GM18861 (cell line): ENCODE results near the gene PTH1R.
"Not testable (repeated sequence)": the region's sequence is repeated elsewhere in the genome, so short reads cannot be mapped to it uniquely, and the experiment has no call there.

Experiments
- ATAC-seq: cut with Tn5 transposase; IDR thresholded peaks from one replicate; pipeline ENCODE4 v1.9.1; 2021; ENCODE audit not compliant: unreplicated experiment

The PTH1R gene

DNA sequence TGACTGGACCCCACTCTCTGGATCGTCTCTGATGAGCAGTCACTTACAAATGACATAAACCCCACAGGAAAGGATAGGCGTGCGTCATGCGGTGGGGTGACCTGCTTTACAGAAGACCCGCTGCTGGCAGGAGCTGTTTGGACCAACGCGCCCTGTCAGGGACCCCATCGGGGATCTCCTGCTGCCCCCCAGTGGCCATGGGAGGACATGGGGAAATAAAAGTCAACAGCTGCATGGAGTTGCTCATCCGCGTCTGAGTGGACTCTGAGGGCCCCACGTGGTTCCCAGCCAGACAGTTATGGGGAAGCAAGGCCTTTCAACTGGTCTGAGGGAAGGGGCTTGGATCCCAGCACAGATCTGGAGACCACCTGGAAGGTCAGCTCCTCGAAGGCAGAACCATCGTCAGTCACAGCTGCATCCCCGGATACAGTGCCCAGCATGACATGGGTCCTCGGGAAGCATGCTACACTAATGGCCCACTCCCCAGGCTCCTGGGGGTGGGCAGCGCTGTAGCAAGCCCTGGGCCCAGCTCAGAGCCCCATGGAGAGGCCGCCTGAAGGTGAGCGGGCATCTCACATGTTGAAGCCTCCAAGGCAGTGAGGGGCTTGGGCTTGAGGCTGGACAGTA is 32.1 kb downstream of the PTH1R start:
- no peak for ATAC-seq

DNA sequence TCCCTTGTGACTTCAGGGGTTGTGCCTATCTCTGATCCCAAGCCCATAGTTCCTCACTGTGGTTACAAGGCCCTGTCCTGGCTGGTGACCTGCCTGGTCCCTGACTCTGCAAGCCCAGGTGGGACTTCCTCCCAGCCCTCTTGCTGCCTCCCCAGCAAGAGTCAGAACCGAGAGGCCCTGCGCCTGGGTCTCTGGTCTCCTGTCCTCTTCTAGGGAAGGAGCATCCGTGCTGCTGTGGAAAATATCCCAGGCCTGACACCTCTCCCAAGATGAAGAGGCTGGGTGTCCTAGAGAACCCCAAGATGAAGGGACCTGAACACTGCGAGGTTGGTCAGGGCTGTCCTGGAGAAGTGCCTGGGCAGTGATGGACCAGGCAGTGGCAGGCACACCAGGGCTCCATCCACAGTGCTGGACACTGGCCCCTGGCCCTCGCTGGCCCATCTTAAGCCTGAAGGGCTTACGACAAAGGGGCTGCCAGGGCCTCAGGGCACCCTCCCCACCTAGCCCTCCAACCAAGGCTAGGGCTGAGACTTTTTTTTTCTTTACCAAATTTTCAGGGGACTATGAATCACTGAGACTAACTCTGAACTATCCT is 32.7 kb downstream of the PTH1R start:
- no peak for ATAC-seq

DNA sequence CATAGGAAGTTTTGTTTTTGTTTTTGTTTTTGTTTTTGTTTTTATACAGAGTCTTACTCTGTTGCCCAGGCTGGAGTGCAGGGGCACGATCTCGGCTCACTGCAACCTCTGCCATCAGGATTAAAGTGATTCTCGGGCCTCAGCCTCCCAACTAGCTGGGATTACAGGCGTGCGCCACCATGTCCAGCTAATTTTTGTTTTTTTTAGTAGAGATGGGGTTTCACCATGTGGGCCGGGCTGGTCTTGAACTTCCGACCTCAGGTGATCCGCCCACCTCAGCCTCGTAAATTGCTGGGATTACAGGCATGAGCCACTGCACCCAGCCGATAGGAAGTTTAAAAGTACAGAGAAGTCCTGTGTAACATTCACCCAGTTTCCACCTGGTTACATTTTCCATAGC is 33.4 kb downstream of the PTH1R start:
- not testable (repeated sequence) for ATAC-seq

DNA sequence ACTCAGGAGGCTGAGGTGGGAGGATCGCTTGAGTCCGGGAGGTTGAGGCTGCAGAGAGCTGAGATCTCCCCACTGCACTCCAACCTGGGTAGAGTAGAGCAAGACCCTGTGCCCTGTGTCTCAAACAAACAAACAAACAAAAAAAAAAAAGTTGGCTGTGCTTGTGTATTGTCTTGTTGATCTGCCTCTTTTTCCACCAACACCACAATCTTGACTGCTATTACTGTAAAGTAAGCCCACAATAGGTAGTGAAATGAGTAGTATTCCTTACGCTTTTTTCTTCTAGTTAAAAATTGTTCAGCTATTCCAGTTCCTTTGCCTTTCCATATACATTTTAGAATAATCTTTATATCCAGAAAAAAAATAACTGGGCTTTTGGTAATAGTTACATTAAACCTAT is 35.5 kb downstream of the PTH1R start:
- ATAC-seq: no peak

DNA sequence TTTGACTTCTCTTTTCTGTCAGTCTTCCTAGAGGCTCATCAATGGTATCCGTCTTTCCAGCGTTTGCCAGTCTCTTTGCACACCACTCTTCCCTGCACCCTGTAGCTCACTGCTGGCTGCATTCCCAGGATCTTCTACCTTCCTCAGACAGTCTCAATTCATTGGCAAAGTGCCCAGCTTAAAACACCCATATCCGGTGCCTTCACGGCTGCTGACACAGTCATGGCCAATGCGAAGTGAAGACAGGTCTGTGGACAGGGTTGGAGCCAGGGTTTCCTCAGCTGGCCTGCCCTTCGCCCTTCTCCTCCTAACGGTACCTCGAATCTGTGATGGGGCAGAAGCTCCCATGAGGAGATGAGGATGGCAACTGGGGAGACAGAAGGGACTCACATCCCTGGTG is 36.1 kb downstream of the PTH1R start:
- ATAC-seq: no peak

DNA sequence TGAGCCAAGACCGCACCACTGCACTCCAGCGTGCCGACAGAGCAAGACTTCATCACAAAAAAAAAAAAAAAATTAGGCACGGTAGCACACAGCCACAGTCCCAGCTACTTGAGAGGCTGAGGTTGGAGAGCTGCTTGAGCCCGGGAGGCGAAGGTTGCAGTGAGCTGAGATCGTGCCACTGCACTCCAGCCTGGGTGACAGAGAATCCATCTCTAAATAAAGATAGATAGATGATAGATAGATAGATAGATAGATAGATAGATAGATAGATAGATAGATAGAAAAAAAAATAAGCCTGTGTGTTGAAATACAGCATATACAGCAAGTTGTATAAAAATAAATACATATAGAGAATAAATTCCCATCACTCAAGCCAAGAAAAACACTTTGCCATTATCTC is 37.3 kb downstream of the PTH1R start:
- ATAC-seq: no peak

DNA sequence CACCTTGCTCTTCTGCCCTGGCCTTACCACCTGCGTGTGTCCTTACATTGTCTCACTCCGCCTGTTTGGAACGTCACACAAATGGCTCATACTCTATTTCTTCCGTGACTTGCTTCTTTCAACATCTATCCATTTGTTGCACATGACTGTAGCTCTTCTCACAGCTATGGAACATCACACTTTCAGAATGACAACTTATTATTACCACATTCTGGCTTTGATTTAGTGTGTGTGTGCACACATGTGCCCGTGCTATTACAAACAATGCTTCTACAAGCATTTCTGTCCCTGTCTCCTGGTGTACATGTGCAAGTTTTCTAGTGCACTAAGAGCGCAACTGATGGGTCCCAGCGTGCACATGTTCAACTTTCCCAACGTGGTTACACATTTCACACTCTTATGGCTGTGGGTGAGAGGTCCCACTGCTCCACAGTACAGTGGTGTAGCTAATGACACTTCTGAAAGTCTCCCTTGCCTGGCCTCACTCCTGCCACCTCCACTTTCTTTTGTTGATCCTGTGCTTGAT is 37.8 kb downstream of the PTH1R start:
- ATAC-seq: no peak

DNA sequence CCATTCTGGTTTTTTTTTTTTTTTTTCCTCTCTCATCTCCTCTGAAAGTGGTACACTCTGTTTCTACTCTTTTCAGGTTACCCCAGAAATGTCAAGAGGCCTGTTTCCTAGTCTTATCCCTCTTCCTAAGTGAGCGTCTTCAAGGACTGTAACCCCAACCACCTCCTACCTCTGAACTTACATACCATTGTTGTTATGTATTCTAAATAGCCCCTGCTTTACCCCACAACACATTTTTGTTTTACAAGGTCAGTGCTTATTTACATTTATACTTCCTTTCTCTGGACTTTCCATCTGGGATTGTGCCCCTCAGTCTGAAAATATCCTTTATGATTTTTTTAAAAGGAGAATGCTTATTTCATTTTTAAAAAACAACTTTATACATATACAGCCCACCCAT is 38.8 kb downstream of the PTH1R start:
- ATAC-seq: no peak

DNA sequence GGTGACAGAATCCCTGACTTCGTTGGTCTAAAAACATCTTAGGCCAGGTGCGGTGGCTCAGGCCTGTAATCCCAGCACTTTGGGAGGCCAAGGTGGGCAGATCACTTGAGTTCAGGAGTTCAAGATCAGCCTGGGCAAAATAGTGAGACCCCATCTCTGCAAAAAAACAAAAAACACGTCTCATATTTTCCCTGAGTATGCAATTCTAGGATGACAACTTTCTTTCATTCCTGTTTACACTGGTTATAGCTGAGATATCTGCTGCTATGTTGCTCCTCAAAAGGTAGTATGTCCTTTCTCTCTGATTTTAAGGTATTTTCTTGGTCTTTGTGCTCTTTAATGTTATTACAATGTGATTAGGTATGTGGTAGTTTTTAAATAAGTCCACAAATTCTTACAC is 39.3 kb downstream of the PTH1R start:
- no peak for ATAC-seq

DNA sequence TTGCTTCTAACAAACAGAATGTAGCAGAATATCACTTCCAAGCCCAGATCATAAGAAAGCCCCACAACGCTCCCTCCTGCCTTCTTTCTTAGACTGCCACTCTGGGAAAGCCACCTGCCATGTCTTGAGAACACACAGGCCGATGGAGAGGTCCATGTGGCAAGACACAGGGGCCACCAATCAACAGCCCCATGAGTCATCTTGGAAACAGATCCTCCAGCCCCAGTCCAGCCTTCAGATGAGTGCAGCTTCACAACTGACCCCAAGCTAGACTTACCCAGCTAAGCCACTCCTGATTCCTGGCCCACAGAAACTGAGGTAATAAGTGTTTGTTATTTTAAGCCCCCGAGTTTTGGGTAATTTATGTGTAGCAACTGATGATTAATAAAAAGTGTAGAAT is 39.7 kb downstream of the PTH1R start:
- ATAC-seq: no peak

DNA sequence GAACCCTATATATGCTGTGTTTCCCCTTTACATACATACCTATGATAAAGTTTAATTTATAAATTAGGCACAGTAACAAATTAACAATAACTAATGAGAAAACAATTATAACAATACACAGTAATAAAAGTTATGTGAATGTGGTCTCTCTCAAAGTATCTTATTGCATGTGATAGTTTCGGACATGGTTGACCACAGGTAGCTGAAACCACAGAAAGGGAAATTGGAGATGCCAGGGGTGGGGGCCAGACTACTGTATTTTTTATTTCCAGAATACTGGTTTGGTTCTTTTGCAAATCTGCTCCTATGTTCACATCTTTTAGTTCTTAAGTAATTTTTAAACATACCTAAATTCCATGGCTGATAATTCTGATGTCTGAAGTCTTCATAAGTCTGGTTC is 40.7 kb downstream of the PTH1R start:
- no peak for ATAC-seq

DNA sequence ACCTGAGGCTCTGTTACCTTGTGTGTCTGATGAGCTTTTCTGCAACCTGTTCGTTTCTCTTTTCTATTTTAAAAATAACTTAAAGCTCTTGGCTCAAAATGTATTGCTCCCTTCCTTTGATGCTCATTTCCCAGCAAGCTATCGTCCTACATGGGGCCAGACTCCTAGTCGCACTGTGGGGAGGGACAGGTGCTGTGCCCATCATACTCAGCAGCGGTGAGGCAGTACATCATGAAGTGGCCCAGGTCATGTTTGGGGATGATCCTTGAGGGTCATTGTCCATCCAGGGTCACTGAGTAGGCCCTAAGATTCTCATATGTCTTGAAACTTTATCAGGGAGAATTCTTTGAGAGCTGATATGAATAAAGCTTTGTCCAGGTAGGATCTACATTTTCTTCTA is 41.1 kb downstream of the PTH1R start:
- ATAC-seq: no peak

DNA sequence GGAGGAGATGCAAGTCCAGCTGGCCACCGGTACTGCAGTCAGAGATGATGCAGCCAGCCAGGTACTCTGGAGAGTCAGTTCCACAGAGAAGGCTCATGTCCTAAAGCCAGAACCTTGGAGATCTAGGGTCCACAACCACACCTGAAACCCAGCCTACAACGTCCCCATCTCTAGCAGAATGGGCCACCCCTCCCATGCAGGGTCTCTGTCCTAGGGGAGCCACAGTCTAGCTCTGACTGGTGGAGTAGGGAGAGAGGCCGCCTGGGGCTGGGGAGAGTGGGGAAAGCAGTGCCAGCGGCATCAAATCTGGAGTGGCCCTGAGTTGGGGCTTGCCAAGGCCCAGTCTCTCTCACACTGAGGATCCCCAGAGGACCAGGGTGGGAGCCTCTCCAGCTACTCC is 43.5 kb downstream of the PTH1R start:
- no peak for ATAC-seq

DNA sequence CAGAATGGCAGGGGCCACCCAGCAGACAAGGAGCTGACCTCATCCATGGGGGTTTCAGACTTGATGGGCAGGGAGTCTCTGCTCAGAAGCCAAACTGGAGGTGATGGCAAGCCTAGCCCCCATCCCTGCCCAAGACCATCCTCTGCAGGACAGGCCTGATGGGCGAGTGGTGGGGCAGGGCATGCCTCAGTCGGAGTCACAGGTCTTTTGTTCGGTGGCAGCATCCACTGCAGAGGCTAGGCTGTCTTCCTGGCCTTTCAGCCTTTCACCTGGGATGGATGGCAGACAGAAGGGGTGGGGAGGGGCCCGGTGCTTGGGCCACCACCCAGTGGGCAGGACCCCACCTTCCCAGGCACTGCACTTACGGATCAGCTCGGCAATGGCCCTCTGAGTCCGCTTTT is 44.4 kb downstream of the PTH1R start:
- no peak for ATAC-seq

DNA sequence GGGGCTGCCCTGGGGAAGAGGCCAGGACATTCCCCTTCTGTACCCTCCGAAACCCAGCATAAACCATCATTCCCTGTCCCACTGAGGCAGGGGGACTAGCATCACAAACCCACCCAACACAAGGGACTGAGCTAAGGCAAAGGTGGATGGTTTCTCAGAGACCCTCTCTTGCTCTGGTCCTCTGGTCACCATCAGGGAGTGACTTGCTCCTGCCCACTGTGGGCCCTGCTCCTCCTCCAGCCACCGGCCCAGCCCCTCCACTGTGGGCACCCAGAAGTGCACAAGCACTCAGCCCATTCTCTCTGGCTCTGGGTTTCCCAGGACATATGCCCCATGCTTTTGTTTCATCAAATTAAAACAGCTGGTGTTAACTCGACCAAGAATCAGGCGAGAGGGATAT is 44.9 kb downstream of the PTH1R start:
- no peak for ATAC-seq

DNA sequence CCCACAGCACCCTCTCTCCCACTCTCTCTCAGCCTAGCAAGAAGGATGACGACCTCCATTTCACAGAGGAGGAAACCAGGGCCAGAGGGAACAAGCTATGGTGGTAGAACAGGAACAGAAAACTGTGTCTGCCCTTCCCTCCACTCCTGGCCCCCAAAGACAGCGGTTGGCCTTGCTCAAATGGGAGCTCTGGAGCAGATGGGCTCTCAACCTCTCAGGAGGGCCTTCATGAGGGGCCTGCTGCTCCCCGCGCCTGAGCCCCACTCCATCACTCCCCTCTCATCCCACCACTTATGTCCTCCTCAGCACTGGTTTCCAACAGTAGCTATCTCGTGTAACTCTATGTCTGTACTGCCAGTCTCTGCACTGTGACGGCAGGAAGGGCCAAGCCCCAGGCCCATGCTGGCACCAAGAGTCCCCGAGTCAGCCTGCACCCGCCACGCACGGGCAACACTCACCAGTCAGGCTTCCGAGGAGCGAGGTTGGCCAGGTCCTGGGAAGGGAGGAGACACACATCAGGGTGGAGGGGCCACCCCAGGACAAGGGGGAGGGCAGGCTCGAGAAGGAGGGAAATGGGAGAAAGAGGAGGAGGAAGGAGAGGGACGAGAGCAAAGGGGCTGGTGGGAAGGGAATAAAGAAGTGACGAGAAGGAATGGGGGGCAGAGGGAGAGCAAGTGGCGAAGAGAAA is 45.5 kb downstream of the PTH1R start:
- no peak for ATAC-seq

DNA sequence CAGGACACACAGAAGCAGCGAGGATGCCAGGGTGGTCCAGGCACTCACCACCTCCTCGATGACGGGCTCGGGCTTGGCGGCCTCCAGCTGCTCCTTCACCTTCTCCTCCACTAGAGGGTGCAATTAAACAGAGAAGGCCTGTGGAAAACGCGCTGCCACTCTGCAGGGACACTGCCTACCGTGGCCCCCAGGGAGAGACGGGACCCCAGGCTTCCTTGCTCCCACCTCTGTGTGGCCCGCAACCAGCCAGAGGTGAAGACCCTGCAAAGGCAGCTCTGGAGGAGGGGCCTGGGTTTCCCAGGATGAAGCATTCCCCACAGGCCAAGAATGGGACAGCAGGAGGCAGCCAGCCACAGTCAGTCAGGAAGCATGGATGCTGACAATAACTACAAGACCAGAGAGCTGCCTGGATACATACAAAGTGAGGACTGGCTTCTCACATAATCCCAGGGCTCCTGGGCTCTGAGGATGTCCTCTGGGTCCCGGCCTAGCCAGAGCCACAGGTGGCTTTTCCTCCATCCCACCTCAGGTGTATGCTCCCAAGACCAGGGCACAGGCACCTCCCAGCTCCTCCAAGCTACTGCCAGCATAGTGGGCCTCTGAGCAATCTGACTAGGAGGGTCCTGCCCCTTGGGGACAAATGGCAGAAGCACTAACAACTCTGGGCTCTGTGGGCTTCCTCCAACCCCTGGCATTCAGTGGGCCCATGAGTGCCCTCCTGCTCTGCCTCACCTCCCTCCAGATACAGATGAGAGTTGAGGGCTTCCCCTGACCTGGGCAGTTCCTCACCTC is 46.2 kb downstream of the PTH1R start:
- no peak for ATAC-seq

DNA sequence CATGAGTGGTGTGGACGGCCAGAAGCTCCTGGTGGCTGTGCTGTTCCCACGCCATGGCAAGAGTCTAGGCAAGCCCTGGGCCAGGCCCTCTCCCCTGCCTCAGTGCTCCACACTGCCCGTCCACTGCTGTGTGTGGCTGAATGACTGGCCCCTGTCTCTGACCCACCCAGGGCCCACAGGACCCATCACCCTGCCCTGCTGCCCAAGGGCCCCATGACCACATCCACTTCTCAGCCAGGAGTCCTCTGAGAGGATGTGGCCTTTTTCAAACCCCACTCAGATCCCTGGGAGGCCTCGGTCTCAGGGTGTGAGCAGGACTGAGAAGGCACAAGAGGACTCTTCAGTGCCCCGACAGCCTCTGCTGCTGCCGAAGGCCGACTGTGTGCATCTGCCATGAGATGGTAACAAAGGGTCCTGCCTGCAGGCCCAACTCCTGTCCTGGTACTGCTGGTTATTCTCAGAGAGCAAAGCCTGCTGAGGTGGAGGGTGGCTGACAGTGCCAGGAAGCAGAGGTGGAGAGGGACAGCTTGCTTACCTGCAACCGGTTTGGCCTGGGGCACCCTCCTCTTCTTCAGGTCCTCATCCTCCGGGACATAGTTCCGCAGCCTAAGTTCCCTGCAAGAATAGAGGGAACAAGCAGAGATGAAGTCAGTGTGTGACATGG is 47.5 kb downstream of the PTH1R start:
- no peak for ATAC-seq

DNA sequence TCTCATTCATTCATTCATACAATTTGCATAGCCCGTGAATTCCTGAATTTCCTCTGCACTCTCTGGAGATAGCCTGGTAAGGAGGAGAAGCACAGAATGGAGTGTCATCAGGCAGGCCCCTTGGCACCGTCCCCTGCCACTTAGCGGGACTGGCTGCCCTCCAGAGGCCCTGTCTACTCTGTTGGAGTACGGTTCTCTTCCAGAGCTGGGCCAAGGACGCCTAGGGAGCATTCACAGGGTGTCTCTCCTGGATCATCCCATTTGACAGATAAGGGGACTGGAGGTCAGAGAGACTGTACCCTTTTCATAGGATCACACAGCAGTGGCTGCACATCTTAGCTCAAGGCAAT is 48.0 kb downstream of the PTH1R start:
- no peak for ATAC-seq

DNA sequence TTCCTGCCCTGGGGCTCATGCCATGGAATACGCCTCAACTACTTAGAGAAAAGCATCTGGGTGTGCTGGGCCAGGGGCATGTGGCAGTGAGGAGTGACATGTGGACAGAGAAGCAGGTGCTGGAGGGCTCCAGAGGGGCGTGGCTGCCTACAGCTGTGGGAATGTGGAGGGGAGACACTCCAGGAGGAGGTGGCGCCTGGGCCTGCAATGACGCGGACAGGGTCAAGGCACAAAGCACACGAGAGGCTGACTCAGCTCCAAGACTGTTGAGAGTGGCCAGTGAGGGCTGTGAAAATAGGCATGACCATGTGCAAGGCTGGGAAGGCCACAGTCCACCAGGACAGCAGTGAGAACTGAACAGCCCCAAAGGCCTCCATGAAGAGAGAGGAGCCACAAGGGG is 48.5 kb downstream of the PTH1R start:
- ATAC-seq: no peak

DNA sequence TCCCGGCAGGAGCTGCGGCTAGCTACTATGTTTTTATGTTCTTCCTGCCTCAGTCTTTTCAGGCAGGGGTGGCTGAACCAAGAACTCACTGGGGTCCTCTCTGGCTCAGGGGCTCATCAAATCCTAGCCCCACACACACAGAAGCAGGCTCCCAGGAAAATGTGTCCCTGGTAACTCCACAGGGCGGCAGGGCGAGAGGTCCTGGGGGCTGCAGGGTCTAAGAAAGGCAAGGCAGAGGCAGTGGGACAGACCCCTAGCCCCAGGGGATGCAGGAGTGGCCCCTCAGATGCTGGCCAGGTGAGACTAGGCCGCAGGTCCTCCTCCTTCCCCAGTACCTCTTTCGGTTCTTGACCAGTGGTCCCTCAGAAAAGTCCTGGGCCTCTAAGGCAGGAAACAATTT is 48.9 kb downstream of the PTH1R start:
- no peak for ATAC-seq
